K562 (cell line): ENCODE results near the gene C1orf167. TPM values are rescaled to one million over a fixed set of nuclear protein-coding genes. Genes with fewer than 3 reads are reported as not detected.

Experiments used
- BCOR ChIP-seq: fragments of 450-650 bp; IDR thresholded peaks from 2 replicates; pipeline ENCODE4 v1.6.1; 2016
- BRF1 ChIP-seq: IDR thresholded peaks from 3 replicates; pipeline ENCODE4 v1.6.1; 2011; ENCODE audit warnings: borderline replicate concordance, mild to moderate bottlenecking; ENCODE audit not compliant: insufficient read length; ENCODE audit errors: extremely low read depth
- DPF2 ChIP-seq: fragments of 450-650 bp; IDR thresholded peaks from 2 replicates; pipeline ENCODE4 v1.6.1; 2016
- NFXL1 ChIP-seq: fragments of 450-650 bp; formaldehyde crosslinking; IDR thresholded peaks from 2 replicates; pipeline ENCODE4 v1.4.0; 2021; ENCODE audit warnings: mild to moderate bottlenecking
- PYGO2 ChIP-seq: fragments of 450-650 bp; IDR thresholded peaks from 2 replicates; pipeline ENCODE4 v1.6.1; 2016; ENCODE audit warnings: mild to moderate bottlenecking, missing genetic modification characterization, moderate library complexity, missing compliant biosample characterization
- SMAD1 ChIP-seq: fragments of 150-350 bp; IDR thresholded peaks from 2 replicates; pipeline ENCODE4 v1.6.1; 2014; ENCODE audit warnings: low read length, low read depth; ENCODE audit not compliant: partially characterized antibody
- SREBF2 ChIP-seq: sonication (generic); formaldehyde crosslinking; IDR thresholded peaks from 2 replicates; pipeline ENCODE4 v1.4.0; 2020; ENCODE audit warnings: mild to moderate bottlenecking, missing genetic modification reagents
- SRF ChIP-seq, 2 experiments: fragments of 250-450, 450-650 bp in 1 of 2; sonication (Bioruptor Pico) in 1 of 2; sonication (generic) in 1 of 2; formaldehyde crosslinking; IDR thresholded peaks; 2 replicates each; pipeline versions ENCODE4 v1.5.0 to v1.5.1; 2020 to 2022; ENCODE audit warnings: mild to moderate bottlenecking in 1 of 2, missing genetic modification reagents in 1 of 2
- ZNF133 ChIP-seq: fragments of 250-450 bp; sonication (Bioruptor Pico); IDR thresholded peaks from 2 replicates; pipeline ENCODE4 v1.4.0; 2020; ENCODE audit warnings: mild to moderate bottlenecking
- ZNF134 ChIP-seq: fragments of 250-450 bp; sonication (Bioruptor Pico); conservative IDR thresholded peaks from 2 replicates; pipeline ENCODE4 v1.4.0; 2020
- ZNF174 ChIP-seq: fragments of 250-450 bp; sonication (Bioruptor Pico); IDR thresholded peaks from 2 replicates; pipeline ENCODE4 v1.4.0; 2020; ENCODE audit warnings: mild to moderate bottlenecking
- polyA plus RNA-seq, 8 experiments: library from polyadenylated mRNA; depleted of rRNA in 4 of 8; stranded (reverse) in 5 of 8; unstranded in 3 of 8; fragments of >200 nt; fragmentation: Nextera tagmentation in 2 of 8; fragmentation: Illumina TruSeq in 1 of 8; extraction: Ambion mirVana in 2 of 8; extraction: Trizol in 1 of 8; gene quantifications; 2 replicates each; pipeline versions ENCODE4 v1.2.1 to v1.2.3, GENCODE V29; 2011 to 2014; ENCODE audit warnings: inconsistent platforms in 1 of 8, missing spikeins in 1 of 8
- total RNA-seq, 7 experiments: library from RNA; depleted of rRNA in 6 of 7; stranded (reverse); fragments of >200 nt in 6 of 7; fragmentation: Illumina TruSeq in 2 of 7; extraction: Trizol in 2 of 7; gene quantifications; 2 replicates each; pipeline versions ENCODE4 v1.2.1 to v1.2.3, GENCODE V29; 2011 to 2021; ENCODE audit warnings: low replicate concordance in 1 of 7
- TF ChIP-seq, protein P1 (sequence below): sonication (generic); formaldehyde crosslinking; IDR thresholded peaks from 2 replicates; pipeline ENCODE4 v1.8.1; 2022; ENCODE audit warnings: missing genetic modification reagents
- TF ChIP-seq, protein P2 (sequence below): sonication (generic); formaldehyde crosslinking; IDR thresholded peaks from 2 replicates; pipeline ENCODE4 v1.8.0; 2023; ENCODE audit warnings: mild to moderate bottlenecking, missing genetic modification reagents
- TF ChIP-seq, protein P3 (sequence below): IDR thresholded peaks from 2 replicates; pipeline ENCODE4 v1.6.1; 2011; ENCODE audit warnings: borderline replicate concordance, low read depth, mild to moderate bottlenecking, moderate library complexity, low read length; ENCODE audit not compliant: insufficient read depth, poor library complexity, severe bottlenecking
- TF ChIP-seq, protein P4 (sequence below), 2 experiments: fragments of 450-650 bp; IDR thresholded peaks; 2 replicates each; pipeline ENCODE4 v1.6.1; 2016
- TF ChIP-seq, protein P5 (sequence below): fragments of 200-800 bp; sonication (Bioruptor generic); IDR thresholded peaks from 2 replicates; pipeline ENCODE4 v1.6.1; 2017; ENCODE audit warnings: missing genetic modification characterization, missing compliant biosample characterization

C1orf167 gene
- total and polyA plus RNA-seq, 9 of the 15 experiments (the other 6 are each of a cell fraction or from before 2014, with no cell fraction given), result 0.22 to 0.86 (median 0.31) TPM; not detected in 2

DNA sequence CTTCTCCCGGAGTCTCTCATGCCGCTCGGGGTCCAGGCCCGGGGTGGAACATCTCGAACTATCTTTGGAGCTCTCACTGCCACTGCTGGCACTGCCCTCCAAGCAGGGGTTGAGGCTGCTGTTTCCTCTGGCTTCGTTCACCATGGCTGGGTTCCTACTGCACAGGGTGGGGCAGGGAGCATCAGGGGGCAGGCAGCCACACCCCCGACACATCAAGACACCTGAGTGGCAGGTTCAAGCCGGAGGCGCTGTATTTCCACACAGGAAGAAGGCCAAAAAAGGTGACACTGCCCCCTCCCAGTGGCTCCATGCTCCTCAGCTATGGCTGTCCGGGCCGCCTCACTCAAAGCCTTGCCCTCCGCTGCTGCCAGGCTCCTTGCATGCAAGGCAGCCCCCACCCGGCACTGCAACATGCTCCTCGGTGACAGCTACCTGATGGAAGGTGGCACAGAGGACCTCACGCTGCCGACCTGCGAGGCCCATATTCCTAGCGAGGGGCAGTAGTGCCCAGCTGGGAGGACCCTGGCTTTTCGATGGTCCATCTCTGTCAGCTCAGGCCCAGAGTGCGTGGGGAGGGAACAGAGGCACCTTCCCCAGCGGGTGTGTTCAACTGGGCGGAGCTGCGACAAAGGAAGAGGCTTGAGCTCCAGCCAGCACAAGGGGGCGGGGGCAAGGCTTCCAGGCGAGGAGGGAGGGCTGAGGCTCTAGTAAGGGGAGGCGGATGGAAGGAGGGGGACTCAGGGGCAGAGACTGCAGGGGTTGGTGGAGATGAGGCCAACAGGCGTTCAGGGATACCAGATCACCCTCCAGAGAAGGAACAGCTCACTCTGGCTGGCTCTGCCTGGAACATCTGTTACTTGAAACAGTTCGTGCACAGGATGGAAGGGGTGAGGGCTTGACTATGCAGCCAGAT is 41.2 kb downstream of the C1orf167 start (continued):
- TF ChIP-seq, protein P1, sequence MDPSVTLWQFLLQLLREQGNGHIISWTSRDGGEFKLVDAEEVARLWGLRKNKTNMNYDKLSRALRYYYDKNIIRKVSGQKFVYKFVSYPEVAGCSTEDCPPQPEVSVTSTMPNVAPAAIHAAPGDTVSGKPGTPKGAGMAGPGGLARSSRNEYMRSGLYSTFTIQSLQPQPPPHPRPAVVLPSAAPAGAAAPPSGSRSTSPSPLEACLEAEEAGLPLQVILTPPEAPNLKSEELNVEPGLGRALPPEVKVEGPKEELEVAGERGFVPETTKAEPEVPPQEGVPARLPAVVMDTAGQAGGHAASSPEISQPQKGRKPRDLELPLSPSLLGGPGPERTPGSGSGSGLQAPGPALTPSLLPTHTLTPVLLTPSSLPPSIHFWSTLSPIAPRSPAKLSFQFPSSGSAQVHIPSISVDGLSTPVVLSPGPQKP, result no peak
- TF ChIP-seq ZNF134 (CRISPR knock-in tag) (peak; percentile 48; the same call in 1 of the 2 replicates), PYGO2 (no peak), ZNF174 (CRISPR knock-in tag) (no peak), ZNF133 (CRISPR knock-in tag) (0 out of 2 replicates have a peak, but pooled peaks have one; percentile 57), SRF (CRISPR knock-in tag; IDR thresholded peaks at IDR 0.05) (peak; percentile 36 to 89; a peak in 1 of 4 replicates), DPF2 (no peak), BRF1 (no peak), SMAD1 (peak; percentile 16), NFXL1 (CRISPR knock-in tag) (no peak), SREBF2 (CRISPR knock-in tag) (0 out of 2 replicates have a peak, but pooled peaks have one; percentile 26), BCOR (0 out of 2 replicates have a peak, but pooled peaks have one; percentile 26)
- TF ChIP-seq, protein P2, sequence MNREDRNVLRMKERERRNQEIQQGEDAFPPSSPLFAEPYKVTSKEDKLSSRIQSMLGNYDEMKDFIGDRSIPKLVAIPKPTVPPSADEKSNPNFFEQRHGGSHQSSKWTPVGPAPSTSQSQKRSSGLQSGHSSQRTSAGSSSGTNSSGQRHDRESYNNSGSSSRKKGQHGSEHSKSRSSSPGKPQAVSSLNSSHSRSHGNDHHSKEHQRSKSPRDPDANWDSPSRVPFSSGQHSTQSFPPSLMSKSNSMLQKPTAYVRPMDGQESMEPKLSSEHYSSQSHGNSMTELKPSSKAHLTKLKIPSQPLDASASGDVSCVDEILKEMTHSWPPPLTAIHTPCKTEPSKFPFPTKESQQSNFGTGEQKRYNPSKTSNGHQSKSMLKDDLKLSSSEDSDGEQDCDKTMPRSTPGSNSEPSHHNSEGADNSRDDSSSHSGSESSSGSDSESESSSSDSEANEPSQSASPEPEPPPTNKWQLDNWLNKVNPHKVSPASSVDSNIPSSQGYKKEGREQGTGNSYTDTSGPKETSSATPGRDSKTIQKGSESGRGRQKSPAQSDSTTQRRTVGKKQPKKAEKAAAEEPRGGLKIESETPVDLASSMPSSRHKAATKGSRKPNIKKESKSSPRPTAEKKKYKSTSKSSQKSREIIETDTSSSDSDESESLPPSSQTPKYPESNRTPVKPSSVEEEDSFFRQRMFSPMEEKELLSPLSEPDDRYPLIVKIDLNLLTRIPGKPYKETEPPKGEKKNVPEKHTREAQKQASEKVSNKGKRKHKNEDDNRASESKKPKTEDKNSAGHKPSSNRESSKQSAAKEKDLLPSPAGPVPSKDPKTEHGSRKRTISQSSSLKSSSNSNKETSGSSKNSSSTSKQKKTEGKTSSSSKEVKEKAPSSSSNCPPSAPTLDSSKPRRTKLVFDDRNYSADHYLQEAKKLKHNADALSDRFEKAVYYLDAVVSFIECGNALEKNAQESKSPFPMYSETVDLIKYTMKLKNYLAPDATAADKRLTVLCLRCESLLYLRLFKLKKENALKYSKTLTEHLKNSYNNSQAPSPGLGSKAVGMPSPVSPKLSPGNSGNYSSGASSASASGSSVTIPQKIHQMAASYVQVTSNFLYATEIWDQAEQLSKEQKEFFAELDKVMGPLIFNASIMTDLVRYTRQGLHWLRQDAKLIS (CRISPR knock-in tag), result 0 out of 2 replicates have a peak, but pooled peaks have one; percentile 10
- TF ChIP-seq, protein P3, sequence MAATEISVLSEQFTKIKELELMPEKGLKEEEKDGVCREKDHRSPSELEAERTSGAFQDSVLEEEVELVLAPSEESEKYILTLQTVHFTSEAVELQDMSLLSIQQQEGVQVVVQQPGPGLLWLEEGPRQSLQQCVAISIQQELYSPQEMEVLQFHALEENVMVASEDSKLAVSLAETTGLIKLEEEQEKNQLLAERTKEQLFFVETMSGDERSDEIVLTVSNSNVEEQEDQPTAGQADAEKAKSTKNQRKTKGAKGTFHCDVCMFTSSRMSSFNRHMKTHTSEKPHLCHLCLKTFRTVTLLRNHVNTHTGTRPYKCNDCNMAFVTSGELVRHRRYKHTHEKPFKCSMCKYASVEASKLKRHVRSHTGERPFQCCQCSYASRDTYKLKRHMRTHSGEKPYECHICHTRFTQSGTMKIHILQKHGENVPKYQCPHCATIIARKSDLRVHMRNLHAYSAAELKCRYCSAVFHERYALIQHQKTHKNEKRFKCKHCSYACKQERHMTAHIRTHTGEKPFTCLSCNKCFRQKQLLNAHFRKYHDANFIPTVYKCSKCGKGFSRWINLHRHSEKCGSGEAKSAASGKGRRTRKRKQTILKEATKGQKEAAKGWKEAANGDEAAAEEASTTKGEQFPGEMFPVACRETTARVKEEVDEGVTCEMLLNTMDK, result no peak
- TF ChIP-seq, protein P4, sequence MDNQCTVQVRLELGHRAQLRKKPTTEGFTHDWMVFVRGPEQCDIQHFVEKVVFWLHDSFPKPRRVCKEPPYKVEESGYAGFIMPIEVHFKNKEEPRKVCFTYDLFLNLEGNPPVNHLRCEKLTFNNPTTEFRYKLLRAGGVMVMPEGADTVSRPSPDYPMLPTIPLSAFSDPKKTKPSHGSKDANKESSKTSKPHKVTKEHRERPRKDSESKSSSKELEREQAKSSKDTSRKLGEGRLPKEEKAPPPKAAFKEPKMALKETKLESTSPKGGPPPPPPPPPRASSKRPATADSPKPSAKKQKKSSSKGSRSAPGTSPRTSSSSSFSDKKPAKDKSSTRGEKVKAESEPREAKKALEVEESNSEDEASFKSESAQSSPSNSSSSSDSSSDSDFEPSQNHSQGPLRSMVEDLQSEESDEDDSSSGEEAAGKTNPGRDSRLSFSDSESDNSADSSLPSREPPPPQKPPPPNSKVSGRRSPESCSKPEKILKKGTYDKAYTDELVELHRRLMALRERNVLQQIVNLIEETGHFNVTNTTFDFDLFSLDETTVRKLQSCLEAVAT (IDR thresholded peaks at IDR 0.05), result peak; percentile 25 to 85; a peak in 3 of 4 replicates
- TF ChIP-seq, protein P5, sequence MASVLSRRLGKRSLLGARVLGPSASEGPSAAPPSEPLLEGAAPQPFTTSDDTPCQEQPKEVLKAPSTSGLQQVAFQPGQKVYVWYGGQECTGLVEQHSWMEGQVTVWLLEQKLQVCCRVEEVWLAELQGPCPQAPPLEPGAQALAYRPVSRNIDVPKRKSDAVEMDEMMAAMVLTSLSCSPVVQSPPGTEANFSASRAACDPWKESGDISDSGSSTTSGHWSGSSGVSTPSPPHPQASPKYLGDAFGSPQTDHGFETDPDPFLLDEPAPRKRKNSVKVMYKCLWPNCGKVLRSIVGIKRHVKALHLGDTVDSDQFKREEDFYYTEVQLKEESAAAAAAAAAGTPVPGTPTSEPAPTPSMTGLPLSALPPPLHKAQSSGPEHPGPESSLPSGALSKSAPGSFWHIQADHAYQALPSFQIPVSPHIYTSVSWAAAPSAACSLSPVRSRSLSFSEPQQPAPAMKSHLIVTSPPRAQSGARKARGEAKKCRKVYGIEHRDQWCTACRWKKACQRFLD, result no peak
